ENCODE data around the gene MROH8. TPM values are rescaled to one million over a fixed set of nuclear protein-coding genes. Genes with fewer than 3 reads are reported as not detected.

The MROH8 gene
- polyA plus RNA-seq, 2 of the 4 experiments (the other 2 are of a cell fraction), result 1.3 to 3.3 TPM

- H3K4me3 ChIP-seq, result no peak overlapping the region
- H3K4me1 ChIP-seq, result no peaks in the 10 kb centered on the region
- H3K4me2 ChIP-seq, result no peak overlapping the region
- no peak for FAIRE-seq
- DNase-seq (ENCODE audit: low read depth in 1 of 2, low spot score in 1 of 2), result no peak
- 78% methylated on average over 4 of the region's 4 CpGs for WGBS (ENCODE audit: missing lambda C conversion rate)
- no peaks in the 10 kb centered on the region for H3K9me3 ChIP-seq
- no peak overlapping the region for H3K27ac ChIP-seq
- TF ChIP-seq EHF (CRISPR knock-in tag; IDR thresholded peaks at IDR 0.05), result no peak
- no peak for TF ChIP-seq CHD4 (IDR thresholded peaks at IDR 0.05; ENCODE audit: borderline replicate concordance)
- TF ChIP-seq EHMT2 (IDR thresholded peaks at IDR 0.05; ENCODE audit: low read depth), result no peak
- TF ChIP-seq BCL3 (IDR thresholded peaks at IDR 0.05), result no peak
- TF ChIP-seq TFCP2L1 (CRISPR knock-in tag; IDR thresholded peaks at IDR 0.05), result no peak
- no peak for TF ChIP-seq MAZ (IDR thresholded peaks at IDR 0.05; ENCODE audit: borderline replicate concordance, low read depth, low read length)
- TF ChIP-seq JUNB (IDR thresholded peaks at IDR 0.05), result no peak
- no peak for TF ChIP-seq BHLHE40 (IDR thresholded peaks at IDR 0.05; ENCODE audit: low read depth, low read length)
- TF ChIP-seq HOXB5 (CRISPR knock-in tag; IDR thresholded peaks at IDR 0.05), result no peak
- no peak for TF ChIP-seq NR3C1 (IDR thresholded peaks at IDR 0.05)
- TF ChIP-seq NPAS2 (CRISPR knock-in tag; IDR thresholded peaks at IDR 0.05; ENCODE audit: borderline replicate concordance), result no peak
- TF ChIP-seq RFX5 (IDR thresholded peaks at IDR 0.05), result no peak
- no peak for TF ChIP-seq PHF8 (IDR thresholded peaks at IDR 0.05; ENCODE audit: borderline replicate concordance, low read depth)
- no peak for TF ChIP-seq FOSL2 (IDR thresholded peaks at IDR 0.05)
- TF ChIP-seq FOSL2 (CRISPR knock-in tag; IDR thresholded peaks at IDR 0.05), result no peak
- no peak for TF ChIP-seq GATA3 (IDR thresholded peaks at IDR 0.05; ENCODE audit: borderline replicate concordance)
- no peak for TF ChIP-seq NFE2L2 (conservative IDR thresholded peaks at IDR 0.05; ENCODE audit: low read length)
- ChIA-PET POLR2A (no interaction called here), CTCF (interaction anchor here (1.2 to 1.3 kb wide), 2 partner anchors 10 to 18 kb away, joined by 3 read pairs; no protein-coding TSS in a partner anchor)
- no peak for ATAC-seq
These were observed 58.9 kb downstream of the MROH8 start for GRCh38 chr20:37120497-37120896.

GRCh38 chr20:37119356-37120036 lies 59.9 kb downstream of the MROH8 start:
- ChIA-PET POLR2A (no interaction called here), CTCF (interaction anchor here (1.3 kb wide), 1 partner anchor 17 kb away, joined by 3 read pairs; no protein-coding TSS in a partner anchor)
- ATAC-seq (no peak), DNase-seq (ENCODE audit: low read depth in 1 of 2, low spot score in 1 of 2) (no peak), FAIRE-seq (no peak)
- TF ChIP-seq E2F6 (IDR thresholded peaks at IDR 0.05; ENCODE audit: borderline replicate concordance, low read depth) (no peak), FOXS1 (CRISPR knock-in tag; IDR thresholded peaks at IDR 0.05) (no peak), MAX (IDR thresholded peaks at IDR 0.05) (no peak), USF2 (IDR thresholded peaks at IDR 0.05) (no peak), HOXB5 (CRISPR knock-in tag; IDR thresholded peaks at IDR 0.05) (no peak), RNF2 (IDR thresholded peaks at IDR 0.05; ENCODE audit: borderline replicate concordance, low read depth) (no peak), ELK1 (IDR thresholded peaks at IDR 0.05; ENCODE audit: low read depth, low read length) (no peak), JUNB (IDR thresholded peaks at IDR 0.05) (no peak)
- Histone ChIP-seq H3K4me2 (no peak overlapping the region), H3K9me3 (no peaks in the 10 kb centered on the region), H3K4me3 (no peak overlapping the region), H3K4me1 (no peaks in the 10 kb centered on the region), H3K27ac (no peak overlapping the region)
- 70% methylated on average over 7 of the region's 7 CpGs for WGBS (ENCODE audit: missing lambda C conversion rate)
